GM12892 (cell line): ENCODE results near the gene GARS1.

Experiments
- DNase-seq: peaks from one replicate; pipeline ENCODE4 v3.0.0; 2011; ENCODE audit not compliant: insufficient read length
- FAIRE-seq: peaks from 2 replicates; lab custom pipeline; 2011; peaks lifted over from hg19 to GRCh38; lab: Jason Lieb, UNC
- POLR2A ChIP-seq: IDR thresholded peaks from 2 replicates; pipeline ENCODE4 v1.6.1; 2011; ENCODE audit warnings: low read depth, low read length, control low read depth
- POLR2AphosphoS5 ChIP-seq: IDR thresholded peaks from 2 replicates; pipeline ENCODE4 v1.6.1; 2011; ENCODE audit warnings: low read depth, low read length, control low read depth
- TAF1 ChIP-seq: IDR thresholded peaks from 2 replicates; pipeline ENCODE4 v1.6.1; 2011; ENCODE audit warnings: low read depth, mild to moderate bottlenecking, control low read depth, low read length, borderline replicate concordance

Gene GARS1

GRCh38 chr7:30605832-30606231 is 11.2 kb downstream of the GARS1 start:
- no peak for TF ChIP-seq POLR2AphosphoS5
- no peak for TF ChIP-seq POLR2A
- TF ChIP-seq TAF1: no peak
- FAIRE-seq: no peak
- no peak for DNase-seq

- no peak for DNase-seq
These were observed 18.1 kb downstream of the GARS1 start for GRCh38 chr7:30612658-30613265.

GRCh38 chr7:30613366-30614325 is 19.0 kb downstream of the GARS1 start:
- no peak for DNase-seq
- no peak for FAIRE-seq
- TF ChIP-seq POLR2AphosphoS5 (no peak), TAF1 (no peak)

More at GRCh38 chr7:30612658-30613265, 18.1 kb downstream of the GARS1 start:
- TF ChIP-seq TAF1 (no peak), POLR2A (no peak), POLR2AphosphoS5 (no peak)
- FAIRE-seq: no peak

GRCh38 chr7:30616318-30616717 is 21.6 kb downstream of the GARS1 start:
- FAIRE-seq (no peak), DNase-seq (no peak)
- TF ChIP-seq POLR2AphosphoS5: no peak
- TF ChIP-seq TAF1: no peak
- TF ChIP-seq POLR2A: no peak

- peak; percentile 30 for FAIRE-seq
- TF ChIP-seq TAF1 (no peak), POLR2A (no peak), POLR2AphosphoS5 (no peak)
- DNase-seq: no peak
These were observed 22.7 kb downstream of the GARS1 start for GRCh38 chr7:30617359-30617758.

GRCh38 chr7:30618080-30618676 is 23.5 kb downstream of the GARS1 start:
- DNase-seq: no peak
- no peak for FAIRE-seq
- no peak for TF ChIP-seq POLR2AphosphoS5
- TF ChIP-seq TAF1: no peak

GRCh38 chr7:30618961-30619360 is 24.3 kb downstream of the GARS1 start:
- TF ChIP-seq POLR2AphosphoS5 (no peak), TAF1 (no peak), POLR2A (no peak)

GRCh38 chr7:30625283-30625682 is 30.6 kb downstream of the GARS1 start:
- TF ChIP-seq TAF1 (no peak), POLR2A (no peak), POLR2AphosphoS5 (no peak)
- FAIRE-seq: no peak
- DNase-seq: no peak

More at GRCh38 chr7:30618961-30619360, 24.3 kb downstream of the GARS1 start:
- no peak for FAIRE-seq
- DNase-seq: no peak

GRCh38 chr7:30627026-30627425 is 32.3 kb downstream of the GARS1 start:
- DNase-seq (no peak), FAIRE-seq (no peak)
- TF ChIP-seq POLR2AphosphoS5 (no peak), TAF1 (no peak), POLR2A (no peak)

- no peak for TF ChIP-seq TAF1
- no peak for TF ChIP-seq POLR2A
- no peak for TF ChIP-seq POLR2AphosphoS5
- FAIRE-seq: peak; percentile 5
- no peak for DNase-seq
These were observed 36.3 kb downstream of the GARS1 start for GRCh38 chr7:30630986-30631385.

- no peak for DNase-seq
- no peak for FAIRE-seq
- TF ChIP-seq POLR2A (no peak), POLR2AphosphoS5 (no peak), TAF1 (no peak)
These were observed 38.5 kb downstream of the GARS1 start for GRCh38 chr7:30633223-30633622.

GRCh38 chr7:30634193-30634626 is 39.5 kb downstream of the GARS1 start:
- DNase-seq (no peak), FAIRE-seq (no peak)
- TF ChIP-seq POLR2A (no peak), POLR2AphosphoS5 (no peak), TAF1 (no peak)
